K562 (cell line): ENCODE measurements around the gene APOM. TPM values are rescaled to one million over a fixed set of nuclear protein-coding genes. Genes with fewer than 3 reads are reported as not detected.

Experiments used
- ATF6 ChIP-seq: sonication (generic); formaldehyde crosslinking; IDR thresholded peaks from 2 replicates; pipeline ENCODE4 v1.4.0; 2020; ENCODE audit warnings: mild to moderate bottlenecking, missing genetic modification reagents
- CBX5 ChIP-seq: IDR thresholded peaks from 2 replicates; pipeline ENCODE4 v1.6.1; 2014; ENCODE audit warnings: low read depth, borderline replicate concordance
- CTCFL ChIP-seq: IDR thresholded peaks from 2 replicates; pipeline ENCODE4 v1.6.1; 2011; ENCODE audit warnings: borderline replicate concordance, low read depth, mild to moderate bottlenecking, moderate library complexity, low read length; ENCODE audit not compliant: insufficient read depth, poor library complexity, severe bottlenecking
- GATAD2A ChIP-seq: fragments of 450-650 bp; IDR thresholded peaks from 2 replicates; pipeline ENCODE4 v1.6.1; 2017
- HDAC2 ChIP-seq: fragments of 450-650 bp; IDR thresholded peaks from 2 replicates; pipeline ENCODE4 v1.6.1; 2016; ENCODE audit warnings: mild to moderate bottlenecking
- HSF4 ChIP-seq: fragments of 250-450 bp; sonication (Bioruptor Pico); IDR thresholded peaks from 2 replicates; pipeline ENCODE4 v2.1.2; 2022; ENCODE audit warnings: mild to moderate bottlenecking, moderate library complexity, borderline replicate concordance
- MAZ ChIP-seq, 2 experiments: fragments of 450-650 bp in 1 of 2; sonication (generic) in 1 of 2; formaldehyde crosslinking; IDR thresholded peaks in 1 of 2; conservative IDR thresholded peaks in 1 of 2; 2 replicates each; pipeline versions ENCODE4 v1.4.0 to v1.5.0; 2020; ENCODE audit warnings: mild to moderate bottlenecking in 1 of 2, missing genetic modification reagents in 1 of 2
- NFE2L1 ChIP-seq: fragments of 450-650 bp; IDR thresholded peaks from 2 replicates; pipeline ENCODE4 v1.6.1; 2016; ENCODE audit warnings: missing genetic modification characterization, low read depth, mild to moderate bottlenecking, missing compliant biosample characterization, moderate library complexity, borderline replicate concordance
- PHB ChIP-seq: fragments of 250-450 bp; sonication (Bioruptor Pico); IDR thresholded peaks from 2 replicates; pipeline ENCODE4 v1.5.0; 2021
- PML ChIP-seq: IDR thresholded peaks from 2 replicates; pipeline ENCODE4 v1.6.1; 2012; ENCODE audit warnings: low read length, inconsistent platforms
- RBM14 ChIP-seq: fragments of 200-400 bp; formaldehyde crosslinking; IDR thresholded peaks from 2 replicates; pipeline ENCODE4 v1.6.1; 2018; ENCODE audit warnings: low read depth, mild to moderate bottlenecking, low read length, moderate library complexity, borderline replicate concordance; ENCODE audit not compliant: insufficient read depth
- SMAD1 ChIP-seq: fragments of 150-350 bp; IDR thresholded peaks from 2 replicates; pipeline ENCODE4 v1.6.1; 2014; ENCODE audit warnings: low read length, low read depth; ENCODE audit not compliant: partially characterized antibody
- SMC3 ChIP-seq: conservative IDR thresholded peaks from 2 replicates; pipeline ENCODE4 v1.6.1; 2011; ENCODE audit warnings: low read depth, low read length, improper control_type of control experiment; ENCODE audit not compliant: insufficient read depth
- XRCC4 ChIP-seq: IDR thresholded peaks from one replicate; pipeline ENCODE4 v1.6.1; 2011; ENCODE audit not compliant: insufficient read depth, insufficient read length; ENCODE audit errors: extremely low read depth
- ZFP36 ChIP-seq: fragments of 150-350 bp; IDR thresholded peaks from 2 replicates; pipeline ENCODE4 v1.6.1; 2018; ENCODE audit warnings: low read length, low read depth; ENCODE audit not compliant: partially characterized antibody
- ZNF23 ChIP-seq: fragments of 250-450 bp; sonication (Bioruptor Pico); IDR thresholded peaks from 2 replicates; pipeline ENCODE4 v1.4.0; 2020; ENCODE audit warnings: mild to moderate bottlenecking
- ZNF609 ChIP-seq: sonication (generic); formaldehyde crosslinking; IDR thresholded peaks from 2 replicates; pipeline ENCODE4 v1.8.1; 2023; ENCODE audit warnings: missing genetic modification reagents, mild to moderate bottlenecking, borderline replicate concordance
- ZNF785 ChIP-seq: fragments of 250-450 bp; sonication (Bioruptor Pico); IDR thresholded peaks from 2 replicates; pipeline ENCODE4 v1.4.0; 2020; ENCODE audit warnings: mild to moderate bottlenecking
- ZNF79 ChIP-seq: fragments of 250-450 bp; sonication (Bioruptor Pico); IDR thresholded peaks from 2 replicates; pipeline ENCODE4 v1.4.0; 2020; ENCODE audit warnings: low read depth, mild to moderate bottlenecking, moderate library complexity
- polyA plus RNA-seq, 8 experiments: library from polyadenylated mRNA; depleted of rRNA in 4 of 8; stranded (reverse) in 5 of 8; unstranded in 3 of 8; fragments of >200 nt; fragmentation: Nextera tagmentation in 2 of 8; fragmentation: Illumina TruSeq in 1 of 8; extraction: Ambion mirVana in 2 of 8; extraction: Trizol in 1 of 8; gene quantifications; 2 replicates each; pipeline versions ENCODE4 v1.2.1 to v1.2.3, GENCODE V29; 2011 to 2014; ENCODE audit warnings: inconsistent platforms in 1 of 8, missing spikeins in 1 of 8
- total RNA-seq, 7 experiments: library from RNA; depleted of rRNA in 6 of 7; stranded (reverse); fragments of >200 nt in 6 of 7; fragmentation: Illumina TruSeq in 2 of 7; extraction: Trizol in 2 of 7; gene quantifications; 2 replicates each; pipeline versions ENCODE4 v1.2.1 to v1.2.3, GENCODE V29; 2011 to 2021; ENCODE audit warnings: low replicate concordance in 1 of 7

Gene APOM
- total and polyA plus RNA-seq, 9 of the 15 experiments (the other 6 are each of a cell fraction or from before 2014, with no cell fraction given): 5.7 to 24.3 (median 10.4) TPM

GRCh38 chr6:31619805-31620585 lies 35.7 kb upstream of the APOM start (continued):
- TF ChIP-seq ATF6 (CRISPR knock-in tag): no peak; the same call in 1 of the 2 replicates
- TF ChIP-seq CTCFL: no peak
- peak; percentile 73 for TF ChIP-seq ZNF79 (CRISPR knock-in tag)
- no peak for TF ChIP-seq HSF4 (CRISPR knock-in tag)
- TF ChIP-seq NFE2L1 (tag): no peak
- no peak for TF ChIP-seq ZNF609 (CRISPR knock-in tag)
- TF ChIP-seq SMAD1: peak; percentile 90
- TF ChIP-seq PHB: peak; percentile 85; the same call in 1 of the 2 replicates
- peak; percentile 86; the same call in 1 of the 2 replicates for TF ChIP-seq HDAC2
- TF ChIP-seq CBX5: no peak
- no peak for TF ChIP-seq SMC3
- TF ChIP-seq GATAD2A: no peak
- no peak for TF ChIP-seq RBM14
- no peak; a peak in 2 of 4 replicates for TF ChIP-seq MAZ (CRISPR knock-in tag; conservative IDR thresholded peaks at IDR 0.05 in 1 of 2, IDR thresholded peaks at IDR 0.05 in 1 of 2)
- TF ChIP-seq ZNF785 (CRISPR knock-in tag): no peak
- TF ChIP-seq XRCC4: no peak
- no peak for TF ChIP-seq ZFP36
- 0 out of 2 replicates have a peak, but pooled peaks have one; percentile 13 for TF ChIP-seq ZNF23
- TF ChIP-seq PML: peak; percentile 92
